HepG2 (cell line): ENCODE data around the gene SRCAP. TPM values are rescaled to one million over a fixed set of nuclear protein-coding genes. Genes with fewer than 3 reads are reported as not detected.

Source experiments
- ATRX ChIP-seq: sonication (generic); formaldehyde crosslinking; IDR thresholded peaks from 2 replicates; pipeline ENCODE4 v1.4.0; 2020; ENCODE audit warnings: missing genetic modification reagents, borderline replicate concordance
- CAMTA2 ChIP-seq: sonication (generic); formaldehyde crosslinking; IDR thresholded peaks from 2 replicates; pipeline ENCODE4 v1.4.0; 2020; ENCODE audit warnings: mild to moderate bottlenecking, missing genetic modification reagents, borderline replicate concordance
- HDAC1 ChIP-seq: sonication (generic); formaldehyde crosslinking; IDR thresholded peaks from 2 replicates; pipeline ENCODE4 v1.5.1; 2020; ENCODE audit warnings: mild to moderate bottlenecking, missing genetic modification reagents
- HNRNPH1 ChIP-seq: fragments of 200-400 bp; formaldehyde crosslinking; optimal IDR thresholded peaks from 2 replicates; pipeline ENCODE3; 2017; ENCODE audit warnings: mild to moderate bottlenecking, low read depth, low read length
- MZF1 ChIP-seq: sonication (generic); formaldehyde crosslinking; IDR thresholded peaks from 2 replicates; pipeline ENCODE4 v1.8.1; 2023; ENCODE audit warnings: mild to moderate bottlenecking, missing genetic modification reagents, borderline replicate concordance
- NR2F6 ChIP-seq, 2 experiments: IDR thresholded peaks; 2 replicates each; pipeline ENCODE4 v1.6.1; 2016; ENCODE audit warnings: antibody characterized with exemption in 1 of 2, mild to moderate bottlenecking in 1 of 2
- POLR2AphosphoS2 ChIP-seq: IDR thresholded peaks from 2 replicates; pipeline ENCODE4 v1.6.1; 2011; ENCODE audit warnings: low read depth, low read length, improper control_type of control experiment
- SRF ChIP-seq: IDR thresholded peaks from 2 replicates; pipeline ENCODE4 v1.6.1; 2011; ENCODE audit warnings: mild to moderate bottlenecking, low read depth, low read length, moderate library complexity
- SRY ChIP-seq: sonication (generic); formaldehyde crosslinking; IDR thresholded peaks from 2 replicates; pipeline ENCODE4 v1.8.0; 2022; ENCODE audit warnings: mild to moderate bottlenecking, missing genetic modification reagents
- THAP7 ChIP-seq: sonication (generic); formaldehyde crosslinking; IDR thresholded peaks from 2 replicates; pipeline ENCODE4 v1.8.1; 2023; ENCODE audit warnings: mild to moderate bottlenecking, missing genetic modification reagents
- ZFP91 ChIP-seq: sonication (generic); formaldehyde crosslinking; IDR thresholded peaks from 2 replicates; pipeline ENCODE4 v1.9.0; 2022; ENCODE audit warnings: missing genetic modification reagents, mild to moderate bottlenecking, borderline replicate concordance
- ZFX ChIP-seq: sonication (generic); formaldehyde crosslinking; IDR thresholded peaks from 2 replicates; pipeline ENCODE4 v1.4.0; 2020; ENCODE audit warnings: mild to moderate bottlenecking, low read depth, missing genetic modification reagents, moderate library complexity
- ZNF124 ChIP-seq: sonication (generic); formaldehyde crosslinking; IDR thresholded peaks from 2 replicates; pipeline ENCODE4 v1.4.0; 2020; ENCODE audit warnings: missing genetic modification reagents
- ZNF207 ChIP-seq: fragments of 450-650 bp; IDR thresholded peaks from 2 replicates; pipeline ENCODE4 v1.6.1; 2016; ENCODE audit warnings: antibody characterized with exemption, borderline replicate concordance
- ZNF383 ChIP-seq: sonication (generic); formaldehyde crosslinking; IDR thresholded peaks from 2 replicates; pipeline ENCODE4 v1.4.0; 2020; ENCODE audit warnings: missing genetic modification reagents, mild to moderate bottlenecking, borderline replicate concordance
- ZNF460 ChIP-seq: sonication (generic); formaldehyde crosslinking; IDR thresholded peaks from 2 replicates; pipeline ENCODE4 v1.5.1; 2020; ENCODE audit warnings: missing genetic modification reagents, mild to moderate bottlenecking, borderline replicate concordance
- ZNF589 ChIP-seq: sonication (generic); formaldehyde crosslinking; conservative IDR thresholded peaks from 2 replicates; pipeline ENCODE4 v1.8.0; 2022; ENCODE audit warnings: mild to moderate bottlenecking, moderate library complexity, missing genetic modification reagents
- ZNF652 ChIP-seq: IDR thresholded peaks from 2 replicates; pipeline ENCODE4 v1.6.1; 2016; ENCODE audit warnings: low read depth, borderline replicate concordance
- ZNF773 ChIP-seq: sonication (generic); formaldehyde crosslinking; IDR thresholded peaks from 2 replicates; pipeline ENCODE4 v1.4.0; 2020; ENCODE audit warnings: missing genetic modification reagents, borderline replicate concordance
- ZSCAN5A ChIP-seq: sonication (generic); formaldehyde crosslinking; IDR thresholded peaks from 2 replicates; pipeline ENCODE4 v1.8.0; 2022; ENCODE audit warnings: mild to moderate bottlenecking, missing genetic modification reagents, borderline replicate concordance
- ZUFSP ChIP-seq: sonication (generic); formaldehyde crosslinking; IDR thresholded peaks from 2 replicates; pipeline ENCODE4 v1.9.0; 2021; ENCODE audit warnings: missing genetic modification reagents, mild to moderate bottlenecking, borderline replicate concordance
- polyA plus RNA-seq, 8 experiments: library from polyadenylated mRNA; depleted of rRNA in 3 of 8; stranded (reverse) in 7 of 8; unstranded in 1 of 8; fragments of >200 nt; fragmentation: Illumina TruSeq in 4 of 8; extraction: Trizol in 4 of 8; gene quantifications; 2 replicates each; pipeline versions ENCODE4 v1.2.1 to v1.2.3, GENCODE V29; 2011 to 2016; ENCODE audit warnings: low read depth in 4 of 8, missing spikeins in 1 of 8, mixed read lengths in 1 of 8; ENCODE audit not compliant: insufficient read depth in 1 of 8
- total RNA-seq, 5 experiments: library from RNA; depleted of rRNA; stranded (reverse); fragments of >200 nt; fragmentation: Illumina TruSeq; extraction: Trizol; gene quantifications; 2 replicates each; pipeline ENCODE4 v1.2.3, GENCODE V29; 2016; ENCODE audit warnings: low read depth in 1 of 5

Gene SRCAP
- total and polyA plus RNA-seq, 2 of the 13 experiments (the other 11 are each of a cell fraction or from before 2014, with no cell fraction given): 4.9 to 9.0 TPM

- TF ChIP-seq ZNF207 (no peak), HDAC1 (CRISPR knock-in tag) (no peak), POLR2AphosphoS2 (no peak), ZUFSP (CRISPR knock-in tag) (no peak), MZF1 (CRISPR knock-in tag) (no peak), ZNF589 (CRISPR knock-in tag) (no peak), HNRNPH1 (no peak), THAP7 (CRISPR knock-in tag) (peak; percentile 18; the same call in 1 of the 2 replicates), ZNF383 (CRISPR knock-in tag) (no peak), ZNF460 (CRISPR knock-in tag) (no peak), ZFP91 (CRISPR knock-in tag) (no peak; the same call in 1 of the 2 replicates), ZNF124 (CRISPR knock-in tag) (no peak), ZFX (CRISPR knock-in tag) (no peak), NR2F6 (IDR thresholded peaks at IDR 0.05) (no peak), NR2F6 (CRISPR knock-in tag; IDR thresholded peaks at IDR 0.05) (no peak), ZNF773 (CRISPR knock-in tag) (no peak), ZSCAN5A (CRISPR knock-in tag) (0 out of 2 replicates have a peak, but pooled peaks have one; percentile 1), ATRX (CRISPR knock-in tag) (no peak), SRY (CRISPR knock-in tag) (0 out of 2 replicates have a peak, but pooled peaks have one; percentile 6), ZNF652 (no peak), SRF (no peak), CAMTA2 (no peak; the same call in 1 of the 2 replicates)
Observed at GRCh38 chr16:30651124-30652004, 47.6 kb upstream of the SRCAP start (continued).
